B cell (primary cell): ENCODE data around the gene ZNF320.

Source experiments
- CTCF ChIP-seq: fragments of 200-600 bp; IDR thresholded peaks from one replicate; pipeline ENCODE4 v1.8.0; 2022; ENCODE audit warnings: antibody characterized with exemption, mild to moderate bottlenecking
- EZH2 ChIP-seq: IDR thresholded peaks from 2 replicates; pipeline ENCODE4 v1.6.1; 2012; ENCODE audit warnings: borderline replicate concordance, low read depth, mild to moderate bottlenecking, moderate library complexity, low read length; ENCODE audit not compliant: insufficient read depth, poor library complexity, severe bottlenecking

GRCh38 chr19:52923778-52924593 is 26.6 kb upstream of the ZNF320 start:
- TF ChIP-seq CTCF (no peak), EZH2 (no peak)
